Muscle layer of duodenum (tissue), 2 donors: ENCODE measurements around the gene IMPA2.

Experiments used
- H3K27ac ChIP-seq: one replicate; pipeline ENCODE4 v1.7.0; 2013; ENCODE audit warnings: mild to moderate bottlenecking, low read length
- H3K27me3 ChIP-seq: one replicate; pipeline ENCODE4 v1.7.0; 2013; ENCODE audit warnings: low read depth, mild to moderate bottlenecking, control low read depth, low read length
- H3K36me3 ChIP-seq, 2 donors: one replicate each; pipeline ENCODE4 v1.7.0; 2013; ENCODE audit warnings: low read length in 2 of 2, control low read depth in 1 of 2, mild to moderate bottlenecking in 1 of 2; ENCODE audit not compliant: insufficient read depth in 2 of 2, control insufficient read depth in 1 of 2
- H3K4me1 ChIP-seq, 2 donors: one replicate each; pipeline ENCODE4 v1.7.0; 2013; ENCODE audit warnings: low read length in 2 of 2, mild to moderate bottlenecking in 2 of 2, control low read depth in 1 of 2, moderate library complexity in 1 of 2; ENCODE audit not compliant: insufficient read depth in 2 of 2, control insufficient read depth in 1 of 2
- H3K4me3 ChIP-seq, 2 donors: one replicate each; pipeline ENCODE4 v1.7.0; 2013; ENCODE audit warnings: low read length in 2 of 2, low read depth in 1 of 2, mild to moderate bottlenecking in 1 of 2
- H3K9me3 ChIP-seq, 2 donors: one replicate each; pipeline ENCODE4 v1.7.0; 2013; ENCODE audit warnings: low read length in 2 of 2, control low read depth in 1 of 2, mild to moderate bottlenecking in 1 of 2; ENCODE audit not compliant: control insufficient read depth in 1 of 2
- donor health status: healthy.

IMPA2 gene

GRCh38 chr18:11991021-11991795 is 9.9 kb downstream of the IMPA2 start:
- H3K27me3 ChIP-seq: no peaks in the 10 kb centered on the region
- no peak overlapping the region for H3K4me3 ChIP-seq
- H3K36me3 ChIP-seq: no peaks in the 10 kb centered on the region
- peaks cover 5 to 21% of the 10 kb centered on the region in 2 donors for H3K4me1 ChIP-seq
- H3K27ac ChIP-seq: no peak overlapping the region
- no peaks in the 10 kb centered on the region for H3K9me3 ChIP-seq

DNA sequence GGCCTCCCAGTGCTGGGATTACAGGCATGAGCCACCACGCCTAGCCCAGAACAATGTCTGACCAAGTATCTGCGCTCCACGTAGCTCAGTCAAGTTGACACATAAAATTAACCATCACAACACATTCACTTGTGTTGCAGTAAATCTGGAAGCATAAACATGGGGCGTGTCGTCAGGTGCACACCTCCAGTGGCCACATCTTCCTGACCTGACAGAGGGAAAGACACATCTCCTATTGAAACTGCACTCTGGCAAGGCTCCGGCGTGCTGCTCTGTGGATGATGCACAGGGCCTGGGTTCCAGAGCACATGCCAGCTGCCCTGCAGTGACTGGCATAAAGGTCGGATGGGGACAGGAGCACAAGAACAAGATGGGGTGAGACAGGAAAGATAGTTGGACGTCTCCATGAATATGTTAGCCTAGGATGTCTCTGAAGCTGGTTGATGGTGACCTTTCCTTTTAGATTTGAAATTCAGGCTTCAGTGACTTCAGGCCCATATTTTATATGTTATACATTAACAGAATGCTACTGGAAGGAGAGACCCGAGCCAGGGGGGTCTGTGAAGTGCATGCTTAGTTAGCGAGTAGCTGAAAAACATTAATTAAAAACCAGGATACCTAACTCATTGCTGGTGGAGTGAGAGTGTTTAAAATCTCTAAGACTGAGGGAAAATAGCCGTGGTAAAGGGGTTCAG is 10.9 kb downstream of the IMPA2 start:
- H3K4me3 ChIP-seq: no peak overlapping the region
- H3K27ac ChIP-seq: no peak overlapping the region
- no peaks in the 10 kb centered on the region for H3K36me3 ChIP-seq
- no peaks in the 10 kb centered on the region for H3K27me3 ChIP-seq
- H3K4me1 ChIP-seq: peaks cover 5 to 21% of the 10 kb centered on the region in 2 donors
- no peaks in the 10 kb centered on the region for H3K9me3 ChIP-seq

DNA sequence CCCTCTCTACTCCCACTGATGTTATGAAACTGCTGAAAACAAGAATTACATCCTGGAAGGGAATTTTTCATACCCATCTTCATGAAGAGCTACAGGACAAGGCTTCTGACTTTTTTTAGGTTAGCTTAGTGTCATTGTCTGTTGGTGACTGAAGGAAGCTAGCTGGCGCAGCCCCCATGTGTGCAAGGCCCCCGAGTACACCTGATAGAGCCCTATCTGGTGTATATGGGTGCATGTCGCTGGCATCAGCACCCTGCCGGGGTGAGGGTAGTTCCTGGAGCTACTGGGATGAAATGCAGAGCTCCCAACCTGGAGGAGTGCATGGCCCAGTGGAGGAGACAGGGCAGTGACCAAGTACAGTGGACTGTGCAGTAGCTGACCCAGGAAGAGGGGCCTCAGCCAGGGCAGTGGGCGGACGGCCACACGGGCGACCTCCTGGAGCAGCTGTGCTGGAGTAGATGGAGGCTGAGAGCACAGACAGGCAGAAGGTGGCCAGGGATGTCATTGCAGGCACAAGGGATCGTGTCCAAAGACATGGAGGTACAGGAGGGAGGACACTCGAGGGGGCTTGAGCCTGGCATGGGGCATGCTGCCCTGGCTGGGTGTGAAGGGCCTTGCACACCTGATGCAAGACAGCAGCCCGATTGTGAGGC is 12.1 kb downstream of the IMPA2 start:
- no peaks in the 10 kb centered on the region for H3K27me3 ChIP-seq
- no peak overlapping the region for H3K27ac ChIP-seq
- H3K4me1 ChIP-seq: peaks cover 5 to 30% of the 10 kb centered on the region in 2 donors
- no peaks in the 10 kb centered on the region for H3K36me3 ChIP-seq
- H3K9me3 ChIP-seq: no peaks in the 10 kb centered on the region
- no peak overlapping the region for H3K4me3 ChIP-seq

- H3K27ac ChIP-seq: no peak overlapping the region
- no peaks in the 10 kb centered on the region for H3K9me3 ChIP-seq
- peaks cover 5 to 26% of the 10 kb centered on the region in 2 donors for H3K4me1 ChIP-seq
- H3K36me3 ChIP-seq: peaks cover 3 to 4% of the 10 kb centered on the region in 2 donors
- no peaks in the 10 kb centered on the region for H3K27me3 ChIP-seq
- no peak overlapping the region for H3K4me3 ChIP-seq
Measured at GRCh38 chr18:11994336-11994702, 13.0 kb downstream of the IMPA2 start.

- peaks cover 5 to 26% of the 10 kb centered on the region in 2 donors for H3K4me1 ChIP-seq
- H3K27ac ChIP-seq: no peak overlapping the region
- no peaks in the 10 kb centered on the region for H3K27me3 ChIP-seq
- no peak overlapping the region for H3K4me3 ChIP-seq
- peaks cover 4 to 8% of the 10 kb centered on the region in 2 donors for H3K36me3 ChIP-seq
- no peaks in the 10 kb centered on the region for H3K9me3 ChIP-seq
Measured at GRCh38 chr18:11994703-11995444, 13.6 kb downstream of the IMPA2 start.

GRCh38 chr18:11995445-11996189 is 14.3 kb downstream of the IMPA2 start:
- Histone ChIP-seq H3K27ac (peak overlapping the region; percentile 10), H3K4me1 (peaks cover 5 to 26% of the 10 kb centered on the region in 2 donors), H3K9me3 (no peaks in the 10 kb centered on the region), H3K27me3 (no peaks in the 10 kb centered on the region), H3K4me3 (no peak overlapping the region), H3K36me3 (peaks cover 4 to 8% of the 10 kb centered on the region in 2 donors)

DNA sequence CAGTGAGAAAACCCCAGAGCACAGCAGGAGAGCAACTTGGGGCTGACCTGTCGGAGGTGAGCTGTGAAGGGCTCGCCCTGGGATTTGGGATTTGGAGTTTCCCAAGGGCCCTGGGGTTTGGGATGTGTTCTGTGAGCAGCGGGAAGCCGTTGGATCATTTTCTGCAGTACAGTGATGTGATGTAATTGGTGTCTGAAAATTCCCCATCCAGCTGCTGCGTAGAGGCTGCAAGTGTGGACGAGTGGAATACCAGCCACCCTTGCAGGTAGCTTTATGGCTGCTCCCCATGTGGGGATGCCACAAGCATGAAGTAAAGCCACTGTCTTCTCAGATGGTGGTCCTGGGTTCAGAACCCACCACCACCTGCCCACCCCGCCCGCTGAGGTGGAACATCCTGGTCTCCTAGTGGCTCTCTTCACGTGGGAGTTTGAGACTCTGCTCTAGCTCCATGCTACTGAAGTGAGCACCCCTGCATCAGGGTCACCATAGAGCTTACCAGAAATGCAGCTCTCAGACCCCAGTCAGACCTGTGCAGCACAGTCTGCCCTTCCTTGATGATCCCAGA is 15.0 kb downstream of the IMPA2 start:
- H3K4me1 ChIP-seq: peaks cover 5 to 26% of the 10 kb centered on the region in 2 donors
- H3K36me3 ChIP-seq: peaks cover 4 to 10% of the 10 kb centered on the region in 2 donors
- H3K27me3 ChIP-seq: no peaks in the 10 kb centered on the region
- no peaks in the 10 kb centered on the region for H3K9me3 ChIP-seq
- H3K27ac ChIP-seq: peak overlapping the region; percentile 10
- no peak overlapping the region for H3K4me3 ChIP-seq

DNA sequence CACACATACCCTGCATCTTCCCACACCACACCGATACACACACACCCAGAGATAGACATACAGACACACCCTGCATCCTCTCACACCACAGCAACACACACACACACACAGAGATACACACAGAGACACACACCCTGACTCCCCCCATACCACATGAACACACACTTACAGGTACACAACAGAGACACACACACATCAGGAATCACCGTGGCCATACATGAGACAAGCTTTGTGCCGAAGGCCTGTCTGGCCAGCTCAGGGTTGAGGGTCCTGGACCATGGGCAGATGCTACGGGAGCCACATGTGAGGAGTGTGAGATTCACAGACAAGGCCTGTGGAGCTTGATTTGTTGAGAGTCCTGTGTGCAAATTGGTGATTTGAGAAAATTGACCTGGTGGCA is 15.6 kb downstream of the IMPA2 start:
- H3K36me3 ChIP-seq: peaks cover 4 to 15% of the 10 kb centered on the region in 2 donors
- H3K27me3 ChIP-seq: no peaks in the 10 kb centered on the region
- H3K4me1 ChIP-seq: peaks cover 5 to 26% of the 10 kb centered on the region in 2 donors
- no peak overlapping the region for H3K4me3 ChIP-seq
- no peak overlapping the region for H3K27ac ChIP-seq
- no peaks in the 10 kb centered on the region for H3K9me3 ChIP-seq

- peaks cover 5 to 26% of the 10 kb centered on the region in 2 donors for H3K4me1 ChIP-seq
- H3K36me3 ChIP-seq: peaks cover 4 to 15% of the 10 kb centered on the region in 2 donors
- no peak overlapping the region for H3K27ac ChIP-seq
- H3K27me3 ChIP-seq: no peaks in the 10 kb centered on the region
- H3K9me3 ChIP-seq: no peaks in the 10 kb centered on the region
- no peak overlapping the region for H3K4me3 ChIP-seq
Measured at GRCh38 chr18:11997466-11997865, 16.2 kb downstream of the IMPA2 start.

- Histone ChIP-seq H3K27me3 (no peaks in the 10 kb centered on the region), H3K4me1 (peaks cover 5 to 26% of the 10 kb centered on the region in 2 donors), H3K27ac (no peak overlapping the region), H3K9me3 (no peaks in the 10 kb centered on the region), H3K36me3 (peaks cover 4 to 15% of the 10 kb centered on the region in 2 donors), H3K4me3 (no peak overlapping the region)
Measured at GRCh38 chr18:11998193-11998592, 16.9 kb downstream of the IMPA2 start.
